ENCODE measurements around the gene HDAC2. TPM values are rescaled to one million over a fixed set of nuclear protein-coding genes. Genes with fewer than 3 reads are reported as not detected.

The HDAC2 gene
- total and polyA plus RNA-seq, 2 of the 13 experiments (the other 11 are each of a cell fraction or from before 2014, with no cell fraction given) = 99.6 to 114 TPM

DNA sequence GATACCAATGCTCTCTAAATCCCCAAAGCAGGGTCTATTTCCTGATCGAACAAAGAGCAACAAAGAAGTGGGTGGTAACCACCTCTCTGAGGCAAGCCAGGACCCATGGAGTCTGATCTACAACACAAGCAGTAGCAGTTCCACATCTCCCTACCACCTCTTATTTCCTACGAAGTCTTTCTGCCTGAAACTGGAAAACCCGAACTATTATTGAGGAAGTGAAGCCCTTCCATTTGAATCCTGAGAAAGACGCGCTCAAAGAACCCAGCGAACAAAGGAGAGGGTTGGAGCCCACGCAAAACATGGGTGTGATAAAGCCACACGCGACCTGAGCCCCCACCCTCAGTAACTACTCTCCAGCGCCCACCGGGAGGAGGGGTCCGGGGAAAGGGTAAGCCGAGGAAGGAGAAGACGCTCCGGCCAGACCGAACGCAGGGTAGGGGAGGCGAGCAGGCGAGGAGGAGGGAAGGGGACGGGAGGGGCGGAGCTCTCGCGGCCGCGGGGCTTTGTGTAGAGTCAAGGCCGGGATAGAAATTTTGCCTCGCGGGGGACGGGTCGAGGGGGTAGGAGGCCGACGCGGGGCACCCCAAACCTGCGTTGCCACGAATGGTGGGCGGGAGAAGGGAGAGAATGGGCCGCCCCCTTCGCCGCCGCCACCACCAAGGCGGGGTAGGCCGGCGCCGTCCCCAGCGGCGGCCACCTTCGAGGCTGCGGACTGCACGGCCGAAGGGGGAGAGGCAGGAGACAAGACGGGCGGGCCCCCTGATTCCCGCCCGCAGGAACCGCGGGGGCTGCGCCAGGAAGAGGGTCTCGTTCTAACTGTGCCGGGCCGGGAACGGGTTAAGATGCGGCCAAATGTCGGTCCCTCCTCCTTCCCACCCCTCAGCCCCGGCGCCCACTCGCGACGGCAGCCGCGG, 802 bp downstream of the HDAC2 start (continued):
- TF ChIP-seq, protein P1, sequence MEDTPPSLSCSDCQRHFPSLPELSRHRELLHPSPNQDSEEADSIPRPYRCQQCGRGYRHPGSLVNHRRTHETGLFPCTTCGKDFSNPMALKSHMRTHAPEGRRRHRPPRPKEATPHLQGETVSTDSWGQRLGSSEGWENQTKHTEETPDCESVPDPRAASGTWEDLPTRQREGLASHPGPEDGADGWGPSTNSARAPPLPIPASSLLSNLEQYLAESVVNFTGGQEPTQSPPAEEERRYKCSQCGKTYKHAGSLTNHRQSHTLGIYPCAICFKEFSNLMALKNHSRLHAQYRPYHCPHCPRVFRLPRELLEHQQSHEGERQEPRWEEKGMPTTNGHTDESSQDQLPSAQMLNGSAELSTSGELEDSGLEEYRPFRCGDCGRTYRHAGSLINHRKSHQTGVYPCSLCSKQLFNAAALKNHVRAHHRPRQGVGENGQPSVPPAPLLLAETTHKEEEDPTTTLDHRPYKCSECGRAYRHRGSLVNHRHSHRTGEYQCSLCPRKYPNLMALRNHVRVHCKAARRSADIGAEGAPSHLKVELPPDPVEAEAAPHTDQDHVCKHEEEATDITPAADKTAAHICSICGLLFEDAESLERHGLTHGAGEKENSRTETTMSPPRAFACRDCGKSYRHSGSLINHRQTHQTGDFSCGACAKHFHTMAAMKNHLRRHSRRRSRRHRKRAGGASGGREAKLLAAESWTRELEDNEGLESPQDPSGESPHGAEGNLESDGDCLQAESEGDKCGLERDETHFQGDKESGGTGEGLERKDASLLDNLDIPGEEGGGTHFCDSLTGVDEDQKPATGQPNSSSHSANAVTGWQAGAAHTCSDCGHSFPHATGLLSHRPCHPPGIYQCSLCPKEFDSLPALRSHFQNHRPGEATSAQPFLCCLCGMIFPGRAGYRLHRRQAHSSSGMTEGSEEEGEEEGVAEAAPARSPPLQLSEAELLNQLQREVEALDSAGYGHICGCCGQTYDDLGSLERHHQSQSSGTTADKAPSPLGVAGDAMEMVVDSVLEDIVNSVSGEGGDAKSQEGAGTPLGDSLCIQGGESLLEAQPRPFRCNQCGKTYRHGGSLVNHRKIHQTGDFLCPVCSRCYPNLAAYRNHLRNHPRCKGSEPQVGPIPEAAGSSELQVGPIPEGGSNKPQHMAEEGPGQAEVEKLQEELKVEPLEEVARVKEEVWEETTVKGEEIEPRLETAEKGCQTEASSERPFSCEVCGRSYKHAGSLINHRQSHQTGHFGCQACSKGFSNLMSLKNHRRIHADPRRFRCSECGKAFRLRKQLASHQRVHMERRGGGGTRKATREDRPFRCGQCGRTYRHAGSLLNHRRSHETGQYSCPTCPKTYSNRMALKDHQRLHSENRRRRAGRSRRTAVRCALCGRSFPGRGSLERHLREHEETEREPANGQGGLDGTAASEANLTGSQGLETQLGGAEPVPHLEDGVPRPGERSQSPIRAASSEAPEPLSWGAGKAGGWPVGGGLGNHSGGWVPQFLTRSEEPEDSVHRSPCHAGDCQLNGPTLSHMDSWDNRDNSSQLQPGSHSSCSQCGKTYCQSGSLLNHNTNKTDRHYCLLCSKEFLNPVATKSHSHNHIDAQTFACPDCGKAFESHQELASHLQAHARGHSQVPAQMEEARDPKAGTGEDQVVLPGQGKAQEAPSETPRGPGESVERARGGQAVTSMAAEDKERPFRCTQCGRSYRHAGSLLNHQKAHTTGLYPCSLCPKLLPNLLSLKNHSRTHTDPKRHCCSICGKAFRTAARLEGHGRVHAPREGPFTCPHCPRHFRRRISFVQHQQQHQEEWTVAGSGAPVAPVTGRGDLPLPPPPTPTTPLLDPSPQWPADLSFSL (CRISPR knock-in tag; IDR thresholded peaks at IDR 0.05) = peak; percentile 46; the same call in 1 of the 2 replicates
- TF ChIP-seq, protein P2, sequence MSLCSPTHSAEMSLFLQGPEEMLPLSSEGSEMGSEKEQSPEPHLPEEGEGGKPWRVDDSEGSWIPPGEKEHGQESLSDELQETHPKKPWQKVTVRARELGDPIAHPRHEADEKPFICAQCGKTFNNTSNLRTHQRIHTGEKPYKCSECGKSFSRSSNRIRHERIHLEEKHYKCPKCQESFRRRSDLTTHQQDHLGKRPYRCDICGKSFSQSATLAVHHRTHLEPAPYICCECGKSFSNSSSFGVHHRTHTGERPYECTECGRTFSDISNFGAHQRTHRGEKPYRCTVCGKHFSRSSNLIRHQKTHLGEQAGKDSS (CRISPR knock-in tag; IDR thresholded peaks at IDR 0.05; ENCODE audit: borderline replicate concordance, low read depth) = 0 out of 2 replicates have a peak, but pooled peaks have one; percentile 20
- TF ChIP-seq, protein P3, sequence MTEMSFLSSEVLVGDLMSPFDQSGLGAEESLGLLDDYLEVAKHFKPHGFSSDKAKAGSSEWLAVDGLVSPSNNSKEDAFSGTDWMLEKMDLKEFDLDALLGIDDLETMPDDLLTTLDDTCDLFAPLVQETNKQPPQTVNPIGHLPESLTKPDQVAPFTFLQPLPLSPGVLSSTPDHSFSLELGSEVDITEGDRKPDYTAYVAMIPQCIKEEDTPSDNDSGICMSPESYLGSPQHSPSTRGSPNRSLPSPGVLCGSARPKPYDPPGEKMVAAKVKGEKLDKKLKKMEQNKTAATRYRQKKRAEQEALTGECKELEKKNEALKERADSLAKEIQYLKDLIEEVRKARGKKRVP (CRISPR knock-in tag; IDR thresholded peaks at IDR 0.05) = 0 out of 4 replicates have a peak, but pooled peaks of 1 of the 2 experiments have one; percentile 16
- no peak for TF ChIP-seq PLRG1 (conservative IDR thresholded peaks at IDR 0.05)
- TF ChIP-seq, protein P4, sequence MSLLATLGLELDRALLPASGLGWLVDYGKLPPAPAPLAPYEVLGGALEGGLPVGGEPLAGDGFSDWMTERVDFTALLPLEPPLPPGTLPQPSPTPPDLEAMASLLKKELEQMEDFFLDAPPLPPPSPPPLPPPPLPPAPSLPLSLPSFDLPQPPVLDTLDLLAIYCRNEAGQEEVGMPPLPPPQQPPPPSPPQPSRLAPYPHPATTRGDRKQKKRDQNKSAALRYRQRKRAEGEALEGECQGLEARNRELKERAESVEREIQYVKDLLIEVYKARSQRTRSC (CRISPR knock-in tag; IDR thresholded peaks at IDR 0.05; ENCODE audit: low read depth) = no peak
- TF ChIP-seq NFIC (IDR thresholded peaks at IDR 0.05; ENCODE audit: low read length) = no peak
- no peak for TF ChIP-seq ZNF326 (CRISPR knock-in tag; IDR thresholded peaks at IDR 0.05; ENCODE audit: borderline replicate concordance)
- no peak for TF ChIP-seq ZNF563 (CRISPR knock-in tag; IDR thresholded peaks at IDR 0.05)
- TF ChIP-seq ISX (CRISPR knock-in tag; conservative IDR thresholded peaks at IDR 0.05) = 0 out of 2 replicates have a peak, but pooled peaks have one; percentile 29
- TF ChIP-seq, protein P5, sequence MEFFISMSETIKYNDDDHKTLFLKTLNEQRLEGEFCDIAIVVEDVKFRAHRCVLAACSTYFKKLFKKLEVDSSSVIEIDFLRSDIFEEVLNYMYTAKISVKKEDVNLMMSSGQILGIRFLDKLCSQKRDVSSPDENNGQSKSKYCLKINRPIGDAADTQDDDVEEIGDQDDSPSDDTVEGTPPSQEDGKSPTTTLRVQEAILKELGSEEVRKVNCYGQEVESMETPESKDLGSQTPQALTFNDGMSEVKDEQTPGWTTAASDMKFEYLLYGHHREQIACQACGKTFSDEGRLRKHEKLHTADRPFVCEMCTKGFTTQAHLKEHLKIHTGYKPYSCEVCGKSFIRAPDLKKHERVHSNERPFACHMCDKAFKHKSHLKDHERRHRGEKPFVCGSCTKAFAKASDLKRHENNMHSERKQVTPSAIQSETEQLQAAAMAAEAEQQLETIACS (CRISPR knock-in tag; IDR thresholded peaks at IDR 0.05) = 0 out of 2 replicates have a peak, but pooled peaks have one; percentile 36
- TF ChIP-seq MXD4 (CRISPR knock-in tag; IDR thresholded peaks at IDR 0.05) = no peak
- no peak for TF ChIP-seq SKI (IDR thresholded peaks at IDR 0.05; ENCODE audit: partially characterized antibody)
- TF ChIP-seq ETV5 (CRISPR knock-in tag; IDR thresholded peaks at IDR 0.05; ENCODE audit: borderline replicate concordance) = no peak
- TF ChIP-seq, protein P6, sequence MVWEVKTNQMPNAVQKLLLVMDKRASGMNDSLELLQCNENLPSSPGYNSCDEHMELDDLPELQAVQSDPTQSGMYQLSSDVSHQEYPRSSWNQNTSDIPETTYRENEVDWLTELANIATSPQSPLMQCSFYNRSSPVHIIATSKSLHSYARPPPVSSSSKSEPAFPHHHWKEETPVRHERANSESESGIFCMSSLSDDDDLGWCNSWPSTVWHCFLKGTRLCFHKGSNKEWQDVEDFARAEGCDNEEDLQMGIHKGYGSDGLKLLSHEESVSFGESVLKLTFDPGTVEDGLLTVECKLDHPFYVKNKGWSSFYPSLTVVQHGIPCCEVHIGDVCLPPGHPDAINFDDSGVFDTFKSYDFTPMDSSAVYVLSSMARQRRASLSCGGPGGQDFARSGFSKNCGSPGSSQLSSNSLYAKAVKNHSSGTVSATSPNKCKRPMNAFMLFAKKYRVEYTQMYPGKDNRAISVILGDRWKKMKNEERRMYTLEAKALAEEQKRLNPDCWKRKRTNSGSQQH (CRISPR knock-in tag; IDR thresholded peaks at IDR 0.05; ENCODE audit: low read depth) = peak; percentile 61; the same call in 1 of the 2 replicates
- 0 out of 2 replicates have a peak, but pooled peaks have one; percentile 1 for TF ChIP-seq ZNF546 (CRISPR knock-in tag; conservative IDR thresholded peaks at IDR 0.05)
- 0 out of 2 replicates have a peak, but pooled peaks have one; percentile 12 for TF ChIP-seq MED1 (CRISPR knock-in tag; IDR thresholded peaks at IDR 0.05)
